ENCODE measurements around the gene ITPRIP.
A peak's percentile ranks its signal among the peaks of the same experiment; 100 is the strongest.

The ITPRIP gene

DNA sequence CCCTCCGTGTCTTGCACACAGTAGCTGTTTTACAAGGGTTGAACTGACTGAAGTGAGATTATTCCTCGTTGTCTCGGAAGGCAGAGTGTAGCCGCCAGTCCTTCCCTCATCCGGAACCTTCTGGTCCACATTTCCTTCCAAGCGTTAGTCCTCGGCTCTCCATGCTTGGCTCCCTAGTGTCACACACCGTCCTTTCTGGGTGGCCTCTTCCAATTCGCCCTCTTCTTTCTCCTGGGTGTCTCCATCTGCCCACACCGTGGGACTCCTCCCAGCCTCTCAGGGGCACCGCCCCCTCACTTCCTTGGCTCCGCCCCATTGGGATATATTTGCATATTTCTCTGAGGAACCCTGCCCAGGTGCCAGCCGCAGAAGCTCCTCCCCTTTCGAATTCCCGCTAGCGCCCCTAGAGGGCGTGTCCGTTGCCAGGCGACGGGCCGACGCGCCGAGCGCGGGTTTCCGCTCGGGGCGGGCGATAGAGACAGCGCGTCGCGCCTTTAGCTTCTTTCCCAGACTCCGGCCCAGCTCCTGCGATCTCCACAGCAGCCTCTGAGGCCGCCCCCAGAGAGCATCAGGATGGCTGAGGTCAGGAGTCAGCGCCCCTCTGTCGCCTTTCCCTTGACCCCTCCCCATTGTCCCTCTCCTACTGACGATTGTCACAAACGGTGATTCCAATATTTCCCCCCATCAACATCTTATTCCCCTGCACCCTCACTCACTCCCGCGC, 15.2 kb upstream of the ITPRIP start, which contains the start of gene CFAP58:
Gene CFAP58 (plus strand): TSS at position 509 of the 724 bp plus-strand sequence. CDS start 65 bp downstream, at position 574.
- no peaks in the 10 kb centered on the region for H3K9me3 ChIP-seq
- H3K4me2 ChIP-seq: peak within 1 kb of the TSS; percentile 87
- H3K4me3 ChIP-seq: peak within 1 kb of the TSS; percentile 59
- no peak within 1 kb of the TSS for H3K27ac ChIP-seq
- H3K4me1 ChIP-seq: peaks cover 34% of the 10 kb centered on the region
- TF ChIP-seq Cebpa-rat (IDR thresholded peaks at IDR 0.05): no peak
- no peaks in the 10 kb centered on the region for H3K36me3 ChIP-seq
- no peaks in the 10 kb centered on the region for H4K20me1 ChIP-seq
- H3K27me3 ChIP-seq: no peaks in the 10 kb centered on the region
- peak within 1 kb of the TSS; percentile 49; the same call in 1 of the 2 replicates for H3K9ac ChIP-seq

- no peak overlapping the region for H3K27ac ChIP-seq
- H3K27me3 ChIP-seq: no peaks in the 10 kb centered on the region
- no peak overlapping the region for H3K9ac ChIP-seq
- H3K36me3 ChIP-seq: no peaks in the 10 kb centered on the region
- peaks cover 46% of the 10 kb centered on the region for H3K4me1 ChIP-seq
- no peaks in the 10 kb centered on the region for H3K9me3 ChIP-seq
- H3K4me3 ChIP-seq: no peak overlapping the region
- H4K20me1 ChIP-seq: no peaks in the 10 kb centered on the region
- H3K4me2 ChIP-seq: peak overlapping the region; percentile 87
- no peak for TF ChIP-seq Cebpa-rat (IDR thresholded peaks at IDR 0.05)
Measured at GRCh38 chr10:104351919-104352318, 13.7 kb upstream of the ITPRIP start.

DNA sequence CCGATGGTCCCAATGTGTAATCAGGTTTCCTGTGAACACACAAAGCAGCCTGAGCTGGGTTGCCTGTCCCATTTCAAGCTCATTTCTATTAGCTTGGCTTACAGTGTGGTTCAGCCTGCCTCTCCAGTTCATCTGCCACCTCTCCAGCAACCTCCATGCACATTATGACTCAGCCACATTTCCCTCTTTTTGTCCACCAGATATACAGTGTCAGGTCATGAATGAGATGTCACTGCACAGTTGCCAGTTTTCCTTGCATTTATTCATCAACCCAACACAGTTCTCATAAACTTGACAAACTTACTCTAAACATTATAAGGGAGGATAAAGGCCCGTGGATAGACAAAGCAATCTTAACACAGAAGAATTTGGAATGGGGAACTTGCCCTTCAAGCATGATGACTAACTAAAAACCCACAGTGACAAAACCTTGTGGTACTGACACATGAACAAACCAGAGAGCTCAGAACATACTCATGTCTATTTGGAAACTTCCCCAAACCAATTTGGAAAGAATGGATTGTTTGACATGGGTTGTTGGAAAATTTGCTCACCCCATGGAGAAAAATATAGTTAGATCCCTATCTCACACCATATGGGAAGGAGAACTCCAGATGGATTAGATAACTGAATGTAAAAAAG, 12.9 kb upstream of the ITPRIP start:
- no peak overlapping the region for H3K9ac ChIP-seq
- no peaks in the 10 kb centered on the region for H3K27me3 ChIP-seq
- H3K27ac ChIP-seq: no peak overlapping the region
- H3K4me2 ChIP-seq: no peak overlapping the region
- peaks cover 49% of the 10 kb centered on the region for H3K4me1 ChIP-seq
- no peaks in the 10 kb centered on the region for H3K9me3 ChIP-seq
- H3K4me3 ChIP-seq: no peak overlapping the region
- no peaks in the 10 kb centered on the region for H4K20me1 ChIP-seq
- H3K36me3 ChIP-seq: no peaks in the 10 kb centered on the region
- no peak for TF ChIP-seq Cebpa-rat (IDR thresholded peaks at IDR 0.05)

DNA sequence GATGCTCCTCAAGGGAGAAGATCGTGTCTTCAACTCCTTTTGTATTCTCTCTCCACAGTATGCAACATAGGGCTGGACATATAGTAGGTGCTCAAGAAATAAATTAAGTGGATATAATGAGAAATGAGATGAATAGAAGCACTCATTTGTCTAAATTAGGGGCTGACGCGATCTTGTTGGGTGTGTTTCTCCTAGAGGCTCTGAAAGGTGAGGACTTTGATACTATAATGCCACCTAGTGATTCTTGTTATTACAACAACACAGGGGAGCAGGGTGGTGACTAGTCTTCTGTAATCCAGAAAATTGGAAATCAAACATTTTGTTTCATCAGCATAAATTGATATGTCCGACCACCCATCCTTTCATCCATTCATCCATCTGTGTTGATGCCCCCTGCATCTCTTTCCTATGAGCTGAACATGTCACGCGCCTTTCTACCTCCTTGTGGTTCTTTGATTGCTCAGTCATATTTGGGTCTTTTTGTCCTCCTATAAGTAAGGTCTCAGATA, 11.9 kb upstream of the ITPRIP start:
- H3K36me3 ChIP-seq: no peaks in the 10 kb centered on the region
- H3K9me3 ChIP-seq: no peaks in the 10 kb centered on the region
- H3K27me3 ChIP-seq: no peaks in the 10 kb centered on the region
- H3K4me2 ChIP-seq: peak overlapping the region; percentile 2; the same call in 1 of the 2 replicates
- no peaks in the 10 kb centered on the region for H4K20me1 ChIP-seq
- H3K4me3 ChIP-seq: no peak overlapping the region
- no peak overlapping the region for H3K9ac ChIP-seq
- H3K27ac ChIP-seq: no peak overlapping the region
- no peak for TF ChIP-seq Cebpa-rat (IDR thresholded peaks at IDR 0.05)
- H3K4me1 ChIP-seq: peaks cover 54% of the 10 kb centered on the region

- Histone ChIP-seq H3K27ac (no peak overlapping the region), H3K4me3 (no peak overlapping the region), H3K4me1 (peaks cover 54% of the 10 kb centered on the region), H4K20me1 (no peaks in the 10 kb centered on the region), H3K9ac (no peak overlapping the region), H3K4me2 (peak overlapping the region; percentile 2; the same call in 1 of the 2 replicates), H3K9me3 (no peaks in the 10 kb centered on the region), H3K27me3 (no peaks in the 10 kb centered on the region), H3K36me3 (no peaks in the 10 kb centered on the region)
- peak; percentile 7; the same call in 1 of the 2 replicates for TF ChIP-seq Cebpa-rat (IDR thresholded peaks at IDR 0.05)
Measured at GRCh38 chr10:104349623-104350126, 11.4 kb upstream of the ITPRIP start.

DNA sequence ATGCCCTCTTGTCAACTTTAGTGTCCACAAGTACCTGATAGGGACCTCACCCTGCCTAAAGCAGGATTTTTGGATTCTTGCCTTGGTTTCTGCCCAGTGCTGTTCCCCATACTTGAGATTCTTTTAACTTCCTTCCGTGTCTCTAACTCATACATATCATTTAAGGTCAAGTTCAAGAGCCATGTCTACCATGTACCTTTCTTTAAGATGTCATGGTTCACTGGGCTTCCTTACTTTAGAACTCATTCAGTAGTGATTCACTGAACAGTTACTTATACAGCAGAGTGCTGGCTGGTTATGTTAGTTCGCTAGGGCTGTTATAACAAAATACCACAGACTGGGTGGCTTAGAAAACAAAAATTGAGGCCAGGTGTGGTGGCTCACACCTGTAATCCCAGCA, 10.3 kb upstream of the ITPRIP start:
- Histone ChIP-seq H3K9me3 (no peaks in the 10 kb centered on the region), H3K27ac (no peak overlapping the region), H3K27me3 (no peaks in the 10 kb centered on the region), H3K9ac (no peak overlapping the region), H3K4me3 (no peak overlapping the region), H3K36me3 (no peaks in the 10 kb centered on the region), H3K4me2 (no peak overlapping the region), H4K20me1 (no peaks in the 10 kb centered on the region), H3K4me1 (peaks cover 48% of the 10 kb centered on the region)
- TF ChIP-seq Cebpa-rat (IDR thresholded peaks at IDR 0.05): no peak

GRCh38 chr10:104347295-104348045, 9.2 kb upstream of the ITPRIP start:
- Histone ChIP-seq H3K4me3 (no peak overlapping the region), H3K36me3 (no peaks in the 10 kb centered on the region), H3K9ac (peak overlapping the region; percentile 6; the same call in 1 of the 2 replicates), H3K27ac (no peak overlapping the region), H3K27me3 (no peaks in the 10 kb centered on the region), H3K4me2 (peak overlapping the region; percentile 41), H3K9me3 (no peaks in the 10 kb centered on the region), H4K20me1 (no peaks in the 10 kb centered on the region), H3K4me1 (peaks cover 37% of the 10 kb centered on the region)
- TF ChIP-seq Cebpa-rat (IDR thresholded peaks at IDR 0.05): no peak

DNA sequence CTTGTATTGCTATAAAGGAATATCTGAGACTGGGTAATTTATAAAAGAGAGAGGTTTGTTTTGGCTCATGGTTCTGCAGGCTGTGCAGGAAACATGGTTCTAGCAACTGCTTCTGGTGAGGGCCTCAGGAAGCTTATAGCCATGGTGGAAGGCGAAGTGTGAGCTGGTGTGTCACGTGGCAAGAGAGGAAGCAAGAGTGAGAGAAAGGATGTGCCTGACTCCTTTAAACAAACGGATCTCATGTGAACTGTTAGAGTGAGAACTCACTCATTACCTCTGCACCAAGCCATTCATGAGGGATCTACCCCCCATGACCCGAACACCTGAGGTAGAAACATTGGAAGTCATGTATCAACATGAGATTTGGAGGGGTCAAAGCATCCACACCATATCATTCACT, 7.7 kb upstream of the ITPRIP start:
- peaks cover 29% of the 10 kb centered on the region for H3K4me1 ChIP-seq
- no peak overlapping the region for H3K27ac ChIP-seq

GRCh38 chr10:104345515-104345914, 7.2 kb upstream of the ITPRIP start:
- Histone ChIP-seq H3K4me1 (peaks cover 33% of the 10 kb centered on the region), H3K27ac (no peak overlapping the region), H3K9ac (no peak overlapping the region), H3K27me3 (0 out of 2 replicates have a peak, but pooled peaks cover 3% of the 10 kb centered on the region), H3K4me3 (no peak overlapping the region), H3K36me3 (no peaks in the 10 kb centered on the region), H3K4me2 (no peak overlapping the region), H3K9me3 (no peaks in the 10 kb centered on the region), H4K20me1 (no peaks in the 10 kb centered on the region)
- no peak for TF ChIP-seq Cebpa-rat (IDR thresholded peaks at IDR 0.05)

More for the DNA sequence above, 7.7 kb upstream of the ITPRIP start:
- no peak overlapping the region for H3K4me3 ChIP-seq
- no peaks in the 10 kb centered on the region for H3K36me3 ChIP-seq
- no peaks in the 10 kb centered on the region for H3K27me3 ChIP-seq
- H4K20me1 ChIP-seq: no peaks in the 10 kb centered on the region
- no peak for TF ChIP-seq Cebpa-rat (IDR thresholded peaks at IDR 0.05)
- no peak overlapping the region for H3K9ac ChIP-seq
- no peaks in the 10 kb centered on the region for H3K9me3 ChIP-seq
- 0 out of 2 replicates have a peak overlapping the region, but pooled peaks have one; percentile 6 for H3K4me2 ChIP-seq
